HG03139 (cell line): ENCODE measurements around the gene AAR2.

ENCODE experiments used
- ATAC-seq: cut with Tn5 transposase; IDR thresholded peaks from one replicate; pipeline ENCODE4 v1.9.1; 2021; ENCODE audit not compliant: unreplicated experiment

Gene AAR2

DNA sequence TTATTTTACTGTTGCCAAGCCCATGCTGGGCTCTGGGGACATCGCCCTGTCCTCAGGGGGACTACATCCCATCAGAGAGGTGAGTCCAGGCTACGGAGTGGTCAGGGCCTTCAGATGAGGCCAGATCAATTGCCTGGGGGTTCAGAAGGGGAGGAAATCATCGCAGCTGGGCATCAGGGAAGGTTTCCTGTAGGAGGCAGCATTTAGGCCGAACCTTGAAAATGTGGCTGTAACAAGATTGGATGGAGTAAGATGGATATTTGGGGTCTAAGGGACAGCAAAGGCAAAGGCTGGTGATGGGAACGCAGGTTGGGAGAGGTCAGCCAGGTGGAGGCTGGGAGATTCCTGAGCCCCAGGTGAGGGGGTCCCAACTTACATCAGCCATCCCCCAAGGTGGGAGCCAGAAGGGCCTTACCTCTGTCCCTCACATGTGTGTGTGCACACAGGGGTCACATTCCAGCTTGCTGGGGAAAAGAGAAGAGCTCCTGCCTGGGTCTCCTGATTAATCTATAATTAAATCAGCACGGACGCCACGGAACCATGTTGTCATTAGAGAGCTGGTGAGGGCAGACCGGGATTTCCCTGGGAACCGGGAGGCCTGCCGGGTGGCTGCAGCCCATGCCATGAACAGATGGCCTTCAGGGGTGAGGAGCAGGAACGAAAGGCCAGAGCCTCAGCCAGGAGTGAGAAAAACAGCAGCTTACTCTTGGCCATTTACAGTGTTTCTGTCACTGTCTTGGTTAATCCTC lies 39.3 kb downstream of the AAR2 start:
- no peak for ATAC-seq

DNA sequence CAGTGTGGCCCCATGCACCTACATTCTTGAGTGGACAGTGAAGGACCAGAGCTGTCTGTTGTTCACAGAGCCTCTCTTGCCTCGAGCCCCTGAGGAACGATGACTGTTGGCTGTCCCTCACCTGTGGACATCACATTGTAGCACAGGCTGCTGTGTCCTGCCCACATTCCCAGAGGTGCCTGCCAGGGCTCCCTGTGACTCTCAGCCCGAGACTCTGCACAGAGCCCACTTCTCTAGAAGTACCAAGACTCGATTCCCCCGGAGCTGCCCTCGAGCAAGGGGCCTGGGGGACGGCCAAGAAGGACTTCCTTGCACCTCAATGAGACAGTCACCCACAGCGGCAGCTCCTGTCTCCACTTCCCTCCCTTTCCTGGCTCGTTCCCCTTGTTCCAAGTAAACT lies 41.3 kb downstream of the AAR2 start:
- no peak for ATAC-seq

DNA sequence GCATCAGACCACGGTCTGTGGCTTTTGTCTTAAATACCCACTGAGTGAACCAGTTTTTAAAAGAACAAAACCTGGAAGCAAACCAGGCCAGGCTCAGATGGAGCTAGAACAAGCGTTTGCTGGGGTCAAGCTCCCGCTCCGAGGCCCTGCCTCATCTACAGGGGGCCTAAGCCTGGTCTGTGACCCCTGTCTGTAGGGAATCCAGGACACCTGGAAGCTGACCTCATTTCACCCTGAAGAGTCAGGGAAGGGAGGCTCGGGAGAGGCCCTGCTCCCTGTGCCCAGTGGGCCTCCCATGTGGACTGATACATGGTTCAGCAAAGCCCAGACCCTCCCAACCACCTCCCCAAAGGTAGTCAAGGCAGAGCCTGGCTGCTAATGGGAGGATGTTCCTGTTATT lies 43.1 kb downstream of the AAR2 start:
- ATAC-seq: no peak

DNA sequence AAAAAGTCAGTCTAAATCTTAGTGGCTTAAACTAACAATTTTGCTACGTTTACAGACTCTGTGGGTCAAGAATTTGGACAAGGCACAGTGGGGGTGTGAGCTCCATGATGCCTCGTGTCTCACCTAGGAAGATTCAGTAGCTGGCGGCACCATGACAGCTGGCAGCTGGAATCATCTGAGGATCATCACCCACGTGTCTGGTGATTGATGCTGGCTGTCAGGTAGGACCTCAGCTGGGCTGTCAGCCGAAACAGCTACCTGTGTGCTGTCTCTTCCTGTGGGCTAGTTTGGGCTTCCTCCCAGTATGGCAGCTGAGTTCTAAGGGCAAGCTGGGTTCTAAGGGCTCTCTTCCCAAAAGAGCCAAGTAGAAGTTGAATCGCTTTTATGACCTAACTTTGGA lies 43.5 kb downstream of the AAR2 start:
- no peak for ATAC-seq

DNA sequence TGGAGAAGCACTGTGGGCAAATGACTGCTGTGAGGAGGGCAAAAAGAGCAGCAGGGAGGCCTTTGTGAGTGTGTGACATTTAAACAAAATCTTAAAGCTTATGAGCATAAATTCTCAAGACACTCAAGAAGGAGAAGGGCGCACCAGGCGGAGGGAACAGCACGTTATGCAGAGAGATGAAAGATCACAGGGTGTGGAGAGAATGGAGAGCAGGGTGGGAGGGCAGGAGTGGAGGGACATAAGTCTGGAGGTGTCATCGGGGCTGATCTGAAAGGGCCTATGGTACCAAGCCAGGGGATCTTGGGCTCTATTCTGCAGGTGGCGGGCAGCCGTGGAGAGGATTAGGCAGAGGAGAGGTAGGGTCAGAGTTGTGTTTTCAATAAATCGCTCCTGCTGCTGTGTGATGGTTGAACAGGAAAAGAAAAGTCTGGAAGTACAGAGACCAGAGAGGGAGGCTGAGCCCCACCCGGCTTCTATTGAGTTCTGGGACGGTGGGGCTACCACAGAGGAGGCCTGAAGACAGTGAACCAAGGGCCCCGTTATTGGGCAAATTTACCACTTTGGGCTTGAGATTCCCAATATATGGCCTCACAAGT lies 45.6 kb downstream of the AAR2 start:
- no peak for ATAC-seq

DNA sequence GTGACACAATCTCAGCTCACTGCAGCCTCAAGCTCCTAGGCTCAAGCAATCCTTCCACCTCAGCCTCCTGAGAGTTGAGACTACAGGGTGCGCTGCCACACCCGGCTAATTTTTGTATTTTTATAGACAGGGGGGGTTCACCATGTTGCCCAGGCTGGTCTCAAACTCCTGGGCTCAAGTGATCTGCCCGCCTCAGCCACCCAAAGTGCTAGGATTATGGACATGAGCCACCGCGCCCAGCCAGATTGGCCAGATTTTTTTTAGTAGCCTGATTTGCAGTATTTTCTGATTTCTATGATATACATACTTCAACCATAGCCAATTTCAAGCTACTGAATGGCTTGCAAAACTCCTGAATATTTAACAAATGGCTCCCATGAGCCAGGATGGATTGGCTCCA lies 48.5 kb downstream of the AAR2 start:
- no peak for ATAC-seq

DNA sequence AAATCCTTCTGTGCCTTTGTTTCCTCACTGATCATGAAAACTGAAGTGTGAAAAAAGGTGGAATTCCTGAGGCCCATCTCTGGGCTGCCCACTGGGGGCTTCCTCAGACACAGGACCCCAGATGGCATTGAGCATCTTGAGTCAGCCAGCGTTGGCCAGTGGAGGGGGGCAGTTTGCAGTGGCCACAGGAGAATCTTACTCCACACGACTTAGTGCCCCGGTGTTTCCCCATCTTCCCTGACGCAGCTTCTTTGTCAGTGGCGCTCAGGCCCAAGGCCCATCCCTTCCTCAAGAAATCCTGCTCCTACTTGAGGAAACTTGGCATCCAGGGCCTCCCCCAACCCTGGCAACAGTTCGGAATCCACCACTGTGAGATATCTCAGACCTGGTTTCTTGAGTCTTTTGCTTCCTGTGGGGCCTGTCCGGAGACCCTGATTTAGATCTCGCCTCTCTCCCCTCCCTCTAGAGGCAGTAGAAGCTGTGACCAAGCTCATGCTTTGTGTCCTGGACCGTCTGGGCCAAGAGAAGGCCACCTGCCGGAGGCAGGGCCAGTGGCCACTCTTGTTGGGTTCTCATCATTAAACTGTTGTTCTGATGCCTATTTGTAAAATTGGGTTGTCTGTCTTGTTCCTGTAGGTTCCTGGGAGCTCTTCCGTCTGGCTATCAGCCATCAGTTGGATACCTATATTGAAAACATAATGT lies 49.6 kb downstream of the AAR2 start:
- ATAC-seq: no peak

DNA sequence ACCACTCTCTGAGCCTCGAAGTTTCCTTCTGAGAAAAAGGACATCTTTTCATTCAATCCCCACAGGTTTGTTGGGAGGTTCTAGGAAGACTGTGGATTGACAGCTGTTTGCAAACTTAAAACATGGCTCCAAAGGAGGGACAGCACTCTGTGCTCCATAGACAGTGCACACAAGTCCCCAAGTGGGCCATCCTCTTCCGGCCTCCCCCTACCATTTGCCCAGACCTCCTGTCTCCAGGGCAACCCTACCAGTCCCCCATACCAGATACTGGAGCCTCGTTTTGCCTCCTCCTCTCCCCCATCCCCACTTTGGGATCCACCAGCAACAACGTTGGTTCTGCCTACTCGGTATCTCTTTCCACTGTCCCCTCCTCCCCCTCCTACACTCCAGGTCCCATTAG lies 61.4 kb downstream of the AAR2 start:
- no peak for ATAC-seq

DNA sequence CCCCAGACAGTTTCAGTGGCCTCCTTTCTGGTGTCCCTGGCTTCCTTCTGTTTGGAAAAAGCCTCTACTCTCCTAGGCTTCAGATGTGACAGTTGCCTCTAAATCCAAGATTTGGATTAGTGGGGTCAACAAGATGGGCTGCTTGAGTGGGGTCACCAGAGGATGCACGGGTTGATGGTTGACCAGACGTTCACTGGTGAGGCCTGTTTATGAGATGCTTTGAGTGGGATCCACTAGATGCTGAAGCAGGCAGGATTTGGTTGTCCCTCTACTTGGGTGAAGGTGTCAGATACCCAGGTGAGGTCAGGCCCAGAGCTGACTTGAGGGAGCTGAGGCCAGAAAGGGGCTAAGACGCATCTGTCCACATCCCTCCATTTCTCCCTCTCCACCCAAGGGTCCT lies 61.8 kb downstream of the AAR2 start:
- ATAC-seq: no peak

DNA sequence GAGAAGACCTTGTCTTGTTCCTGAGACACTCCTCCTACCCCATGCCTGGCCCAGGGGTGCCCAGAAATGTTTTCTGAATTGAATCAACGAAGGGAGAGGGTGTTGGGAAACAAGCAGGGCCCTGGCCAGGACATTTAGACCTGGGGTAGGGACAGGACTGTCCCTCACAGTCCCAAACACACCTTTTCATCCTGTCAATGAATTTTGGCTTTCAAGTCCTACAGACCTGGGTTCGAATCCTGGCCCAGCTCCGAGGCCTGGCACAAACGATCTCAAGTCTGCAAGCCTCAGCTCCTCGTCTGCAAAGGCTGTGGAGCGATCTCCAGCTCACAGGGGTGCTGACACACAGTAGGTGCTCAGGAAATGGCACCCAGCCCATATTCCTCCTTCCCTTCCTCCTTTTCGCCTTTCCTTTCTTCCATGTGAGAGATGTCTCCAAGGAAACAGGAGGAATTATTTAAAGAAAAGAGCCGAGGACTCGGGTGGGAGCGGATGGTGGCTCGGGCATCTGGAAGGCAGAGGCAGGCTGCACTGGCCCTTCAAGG lies 62.6 kb downstream of the AAR2 start:
- no peak for ATAC-seq

DNA sequence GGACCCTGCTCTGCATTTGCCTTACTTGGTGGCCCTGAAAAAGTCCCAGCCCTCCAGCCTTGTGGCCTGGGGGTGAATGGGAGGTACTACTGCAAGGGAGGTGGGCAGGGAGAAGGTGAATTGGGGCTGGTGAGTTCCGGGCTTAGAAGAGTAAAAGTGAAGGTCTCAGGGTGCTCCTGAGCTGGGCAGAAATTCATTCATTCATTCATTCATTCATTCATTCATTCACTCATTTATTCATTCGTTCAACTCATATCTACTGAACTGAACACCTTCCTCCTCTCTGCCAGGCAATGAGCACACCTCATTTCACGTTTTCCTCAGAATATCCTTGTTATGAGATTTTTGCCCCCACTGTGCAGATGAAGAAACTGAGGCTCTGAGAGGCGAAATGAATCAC lies 63.2 kb downstream of the AAR2 start:
- ATAC-seq: no peak

DNA sequence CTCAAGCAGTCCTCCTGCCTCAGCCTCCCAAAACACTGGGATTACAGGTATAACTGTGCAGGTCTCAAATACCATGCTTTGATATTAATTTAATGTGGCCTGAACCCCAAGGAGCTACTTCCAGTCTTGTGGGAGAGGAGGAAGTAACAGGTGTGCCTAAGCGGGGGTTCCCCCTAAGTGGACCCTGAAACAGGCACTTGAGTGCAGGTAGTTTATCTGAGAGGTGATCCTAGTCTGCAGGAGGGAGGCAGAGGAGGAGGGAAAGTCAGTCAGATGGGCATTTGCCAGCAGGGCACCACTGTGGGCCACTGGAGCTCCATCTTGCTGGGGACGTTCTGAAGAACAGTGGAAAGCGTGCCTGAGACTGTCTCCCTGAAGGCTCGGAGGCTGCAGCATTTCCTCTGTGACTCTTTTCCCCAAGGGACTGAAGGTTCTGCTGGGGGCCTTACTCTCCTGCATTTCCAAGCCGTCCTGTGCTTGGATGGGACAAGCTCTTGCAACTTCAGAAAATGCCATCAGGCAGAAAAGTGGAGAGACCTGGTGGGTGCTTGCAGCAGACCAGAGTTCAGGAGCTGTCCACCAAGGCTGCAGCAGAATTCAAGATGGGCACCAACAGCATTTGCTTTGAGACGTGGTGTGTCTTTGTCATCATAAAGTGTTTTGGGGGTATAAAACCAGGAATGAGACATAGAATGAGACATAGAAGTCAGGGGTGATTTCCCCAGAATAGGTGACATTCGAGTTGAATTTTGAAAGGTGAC lies 65.3 kb downstream of the AAR2 start:
- no peak for ATAC-seq

DNA sequence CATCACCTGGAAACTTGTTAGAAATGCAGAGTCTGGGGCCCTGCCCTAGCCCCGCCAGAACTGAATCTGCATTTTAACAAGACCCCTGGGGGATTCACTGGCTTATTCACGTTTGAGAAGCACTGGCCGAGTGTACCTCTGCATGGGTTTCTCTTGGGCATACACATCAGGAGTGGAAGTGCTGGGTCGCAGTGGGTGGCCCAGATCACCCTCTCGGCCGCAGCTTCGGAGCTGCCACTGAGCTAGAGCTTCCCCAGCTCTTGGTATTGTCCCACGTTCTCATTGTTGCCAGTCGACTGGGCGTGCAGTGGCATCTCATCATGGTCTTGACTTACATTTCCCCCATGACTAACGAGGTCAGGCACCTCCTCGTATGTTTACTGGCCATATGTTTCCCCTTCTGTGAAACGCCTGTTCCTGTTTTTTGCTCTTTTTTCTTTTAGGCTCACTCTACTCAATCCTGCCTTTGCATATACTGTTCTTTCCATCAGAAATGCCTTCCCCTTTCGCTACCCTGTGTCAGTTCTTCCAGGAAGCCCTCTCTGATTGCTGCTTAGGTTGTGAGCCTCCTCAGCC lies 66.8 kb downstream of the AAR2 start:
- no peak for ATAC-seq

DNA sequence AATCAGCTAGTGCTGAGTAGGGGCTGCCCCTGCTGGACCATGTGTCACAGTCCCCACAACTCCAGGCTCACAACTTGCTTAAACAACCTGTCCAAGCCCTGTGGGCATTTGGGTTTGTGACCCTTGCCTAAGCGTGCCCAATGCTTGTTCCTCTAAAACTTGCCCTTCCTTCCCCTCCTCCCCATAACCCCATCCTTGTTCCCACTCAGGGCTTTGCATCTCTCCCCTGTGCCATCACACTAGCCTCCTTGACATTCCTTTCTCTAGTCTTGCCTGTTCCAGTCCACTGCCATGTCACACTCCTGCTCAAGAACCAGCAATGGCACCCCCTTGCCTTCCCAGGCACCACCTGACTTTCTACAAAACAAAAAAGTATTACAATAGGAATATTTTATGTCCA lies 67.6 kb downstream of the AAR2 start:
- ATAC-seq: no peak

DNA sequence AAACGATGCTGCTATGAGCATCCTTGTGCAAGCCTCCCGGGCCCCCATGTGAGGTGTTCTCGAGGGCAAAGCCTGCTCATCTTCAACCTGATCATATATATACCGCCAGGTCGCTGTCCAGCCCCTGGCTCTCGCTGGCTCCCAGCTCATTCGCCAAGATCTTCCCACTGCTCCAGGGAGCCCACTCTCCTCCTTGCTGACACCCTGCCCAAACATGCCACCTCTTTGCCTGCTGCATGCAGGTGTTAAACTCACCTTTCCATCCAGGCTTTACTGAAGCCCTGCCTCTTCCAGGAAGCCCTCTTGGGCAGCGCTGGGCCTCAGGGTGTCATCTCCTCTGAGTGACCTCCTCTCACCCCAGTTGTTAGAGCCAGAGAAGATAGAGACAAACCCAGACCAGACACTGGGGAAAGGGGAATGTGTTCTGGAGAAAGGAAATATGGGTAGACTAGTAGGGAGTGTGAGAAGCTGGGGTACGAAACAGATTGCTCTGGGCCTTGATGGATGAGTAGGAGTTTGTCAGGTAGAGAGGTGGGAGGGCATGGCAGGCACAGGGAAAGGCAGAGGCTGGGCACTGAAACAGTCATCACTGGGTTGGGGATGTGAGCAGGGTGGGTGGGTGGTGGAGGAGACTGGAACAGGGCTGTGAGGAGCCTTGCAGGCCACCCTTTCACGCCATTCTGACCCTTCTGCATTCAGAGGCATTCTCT lies 68.7 kb downstream of the AAR2 start:
- no peak for ATAC-seq

DNA sequence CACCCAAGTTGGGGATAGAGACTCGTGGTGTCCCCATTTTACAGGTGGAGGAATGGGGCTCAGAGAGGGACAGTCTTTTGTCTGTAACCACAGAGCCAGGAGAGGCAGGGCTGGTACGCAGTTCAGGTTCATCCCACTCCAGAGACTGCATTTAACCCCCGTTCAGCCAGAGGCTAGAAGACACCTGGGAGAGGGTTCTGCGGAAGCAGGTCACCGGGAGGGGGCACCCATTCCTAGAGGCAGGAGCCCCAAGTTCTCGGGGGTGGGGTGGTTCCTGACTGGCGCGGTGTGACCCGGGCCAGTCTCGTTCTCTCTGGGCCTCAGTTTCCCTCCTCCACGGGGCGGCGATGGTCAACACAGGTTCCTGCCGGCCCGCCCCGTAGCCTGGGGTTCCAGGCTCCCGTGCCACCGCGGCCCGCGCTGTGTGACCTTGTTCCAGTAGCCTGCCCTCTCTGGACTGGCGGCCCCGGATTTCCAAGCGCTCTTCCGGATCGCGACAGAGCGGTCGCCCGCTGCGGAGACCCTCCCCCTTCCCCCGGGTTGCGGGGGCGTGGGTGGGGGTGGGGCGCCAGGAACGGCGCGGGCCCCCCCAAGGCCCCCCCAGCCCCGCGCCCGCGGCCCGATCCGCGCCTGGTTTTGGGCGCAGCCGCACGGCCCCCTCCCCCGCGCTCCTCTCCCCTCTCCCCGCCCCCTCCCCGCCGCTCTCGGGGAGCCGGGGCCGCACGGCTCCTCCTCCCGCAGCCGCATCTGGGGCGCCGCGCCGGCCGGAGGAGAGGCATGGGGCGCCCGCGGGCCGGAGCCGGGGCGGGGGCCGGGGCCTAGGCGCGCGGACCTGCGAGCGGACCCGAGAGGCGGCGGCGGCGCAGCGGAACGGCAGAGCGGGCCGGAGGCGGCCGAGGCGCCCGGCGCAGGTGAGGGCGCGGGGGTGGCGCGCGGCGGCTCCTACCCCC lies 69.6 kb downstream of the AAR2 start, which contains the start of gene DLGAP4:
Gene DLGAP4 (plus strand): TSS at position 738 of the 950 bp plus-strand sequence. CDS start 125,379 bp downstream, outside the sequence.
- ATAC-seq: no peak
